ENCODE results near the gene TMPRSS3.

Gene TMPRSS3

DNA sequence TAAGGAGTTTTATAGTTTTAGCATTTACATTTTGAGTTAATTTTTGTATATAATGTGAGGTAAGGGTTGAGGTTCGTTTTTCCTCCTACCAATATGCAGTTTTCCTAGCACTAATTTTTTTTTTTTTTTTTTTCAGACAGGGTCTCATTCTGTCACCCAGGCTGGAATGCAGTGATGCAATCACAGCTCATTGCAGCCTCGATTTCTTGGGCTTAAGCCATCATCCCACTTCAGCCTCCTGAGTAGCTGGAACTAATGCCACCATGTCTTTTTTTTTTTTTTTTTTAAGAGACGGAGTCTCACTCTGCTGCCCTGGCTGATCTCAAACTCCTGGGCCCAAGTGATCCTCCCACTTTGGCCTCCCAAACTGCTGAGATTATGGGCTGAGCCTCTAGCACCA is 5.3 kb upstream of the TMPRSS3 start:
- TF ChIP-seq CTCF (IDR thresholded peaks at IDR 0.05; ENCODE audit: control extremely low read depth, extremely low read depth, low read depth, missing control alignments): no peak
- ChIA-PET POLR2A (no interaction called here), CTCF (interaction anchor here (1.0 kb wide), 1 partner anchor 50 kb away, joined by 3 read pairs; no protein-coding TSS in a partner anchor)
- DNase-seq (ENCODE audit: extremely low spot score): no peak

- TF ChIP-seq CTCF (IDR thresholded peaks at IDR 0.05; ENCODE audit: control extremely low read depth, extremely low read depth, low read depth, missing control alignments): no peak
- ChIA-PET CTCF (interaction anchor here (1.0 kb wide), 1 partner anchor 50 kb away, joined by 3 read pairs; no protein-coding TSS in a partner anchor), POLR2A (no interaction called here)
- DNase-seq (ENCODE audit: extremely low spot score): no peak
Measured at GRCh38 chr21:42400525-42400924, 4.7 kb upstream of the TMPRSS3 start.

DNA sequence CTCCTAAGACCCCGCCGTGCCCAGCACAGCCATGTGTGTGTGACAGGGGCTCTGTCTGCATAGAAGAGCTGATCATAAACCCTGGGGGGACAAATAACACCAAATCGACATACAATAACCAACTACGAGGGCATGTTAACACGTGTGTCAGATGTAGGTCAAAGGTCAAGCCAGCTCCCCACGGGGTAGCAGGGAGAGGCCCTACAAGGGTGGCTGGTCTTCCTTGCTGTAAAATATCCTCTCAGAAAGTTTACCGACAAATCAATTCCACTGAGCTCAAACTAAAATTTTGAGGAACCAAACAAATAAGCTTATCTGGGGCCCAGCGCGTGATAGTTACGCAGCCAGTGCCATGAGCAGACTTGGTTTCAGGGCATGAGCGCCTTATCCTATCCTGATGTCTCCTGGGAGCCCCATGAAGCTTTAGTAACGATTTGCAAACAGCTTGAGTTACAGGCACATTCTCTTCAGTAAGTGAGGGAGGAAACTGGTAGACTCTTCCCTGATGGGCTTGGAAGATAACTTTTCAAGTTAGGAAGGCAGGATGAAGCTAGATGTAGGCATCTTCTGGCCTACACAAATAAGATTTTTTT is 2.7 kb upstream of the TMPRSS3 start:
- POLR2A ChIA-PET: interaction anchor here (0.8 kb wide), 1 partner anchor 11 kb away, joined by 3 read pairs; no protein-coding TSS in a partner anchor
- CTCF ChIA-PET: interaction anchor here (0.8 to 1.5 kb wide), 8 partner anchors 10 to 234 kb away, joined by 3 to 5 read pairs (median 3); no protein-coding TSS in a partner anchor
- no peak for TF ChIP-seq CTCF (IDR thresholded peaks at IDR 0.05; ENCODE audit: control extremely low read depth, extremely low read depth, low read depth, missing control alignments)
- no peak for DNase-seq (ENCODE audit: extremely low spot score)

DNA sequence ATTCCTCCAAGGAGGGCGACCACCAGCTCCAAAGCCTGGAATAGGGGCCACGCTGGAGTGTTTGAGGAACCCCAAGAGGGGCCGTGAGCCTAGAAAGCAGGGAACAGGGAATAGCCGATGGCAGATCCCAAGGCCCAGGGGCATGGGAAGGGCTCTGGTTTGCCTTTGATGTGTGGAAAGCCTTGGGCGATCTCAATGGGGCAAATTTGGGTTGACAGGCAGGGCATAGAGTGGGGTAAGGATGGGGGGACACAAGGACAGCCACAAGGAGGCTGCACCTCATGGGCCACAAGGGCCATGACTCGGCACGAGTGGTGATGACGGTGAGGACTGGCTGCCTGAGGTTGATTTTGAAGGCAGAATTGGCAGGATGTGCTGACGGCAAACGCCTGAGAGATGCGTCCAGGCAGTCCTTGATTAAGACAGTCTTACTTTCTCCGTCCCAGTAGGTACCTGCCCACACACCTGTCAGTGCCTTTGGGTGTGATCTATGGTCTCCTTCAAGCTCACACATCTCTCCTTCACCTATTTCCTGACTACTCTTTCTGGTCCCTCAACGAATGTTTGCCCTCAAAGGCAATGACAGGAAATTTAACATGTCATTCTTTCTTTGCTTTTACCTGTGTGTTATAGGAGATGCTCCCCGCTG is 2.0 kb upstream of the TMPRSS3 start:
- TF ChIP-seq CTCF (IDR thresholded peaks at IDR 0.05; ENCODE audit: control extremely low read depth, extremely low read depth, low read depth, missing control alignments): no peak
- DNase-seq (ENCODE audit: extremely low spot score): no peak
- POLR2A ChIA-PET: no interaction called here
- CTCF ChIA-PET: interaction anchor here (1.1 to 1.5 kb wide), 3 partner anchors 9 to 88 kb away, joined by 3 to 5 read pairs (median 5); no protein-coding TSS in a partner anchor

DNA sequence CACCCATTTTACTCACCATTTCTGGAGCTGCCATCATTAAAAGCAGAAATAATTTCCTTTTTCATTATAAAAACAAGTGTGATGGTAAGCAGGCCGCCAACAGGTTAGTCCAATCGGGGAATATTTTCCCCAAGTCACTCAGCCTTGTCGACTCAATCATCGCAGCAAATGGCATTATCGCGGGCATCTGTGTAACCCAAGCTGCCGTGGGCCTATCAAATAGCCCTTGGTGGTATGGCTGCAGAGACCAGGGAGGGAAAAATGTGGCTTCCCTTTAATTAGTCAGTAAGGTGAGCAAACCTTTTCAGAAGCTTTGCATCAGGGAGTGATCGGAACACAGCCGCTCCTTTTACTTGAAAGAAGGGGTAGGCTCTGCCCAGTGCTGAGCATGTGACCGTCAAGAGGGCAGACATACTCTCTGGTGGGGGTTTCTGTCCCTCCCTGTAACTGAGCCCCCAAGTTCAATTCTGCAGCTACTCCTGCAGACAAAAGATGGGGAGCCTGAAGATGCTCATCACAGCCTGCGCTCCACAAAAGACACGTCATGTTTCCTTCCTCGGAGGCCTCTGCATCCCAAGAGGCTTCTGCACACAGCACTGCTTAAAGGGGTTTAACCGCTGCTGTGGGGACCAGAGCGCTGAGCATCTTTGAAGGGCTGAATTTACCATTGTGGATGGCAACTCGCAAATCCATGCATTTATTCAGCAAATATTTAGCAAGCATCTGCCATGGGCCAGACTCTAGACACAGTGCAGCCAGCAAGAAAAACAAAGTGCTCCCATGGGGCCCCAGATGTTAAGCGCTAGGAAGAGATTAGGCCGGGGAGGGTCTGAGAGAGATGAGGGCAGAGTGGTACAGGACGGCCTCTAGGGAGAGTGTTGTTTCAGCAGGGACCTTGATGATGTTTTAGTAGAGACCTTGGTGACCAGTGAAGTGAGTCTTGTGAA is 1.2 kb upstream of the TMPRSS3 start:
- POLR2A ChIA-PET: no interaction called here
- no peak for TF ChIP-seq CTCF (IDR thresholded peaks at IDR 0.05; ENCODE audit: control extremely low read depth, extremely low read depth, low read depth, missing control alignments)
- DNase-seq (ENCODE audit: extremely low spot score): no peak
- CTCF ChIA-PET: interaction anchor here (1.2 kb wide), 1 partner anchor 8 kb away, joined by 3 read pairs; no protein-coding TSS in a partner anchor

- ChIA-PET POLR2A (no interaction called here), CTCF (interaction anchor here (1.5 kb wide), 1 partner anchor 9 kb away, joined by 3 read pairs; the partner anchor contains the start of gene UBASH3A)
- no peak for TF ChIP-seq CTCF (IDR thresholded peaks at IDR 0.05; ENCODE audit: control extremely low read depth, extremely low read depth, low read depth, missing control alignments)
Measured at GRCh38 chr21:42395302-42395701, 550 bp downstream of the TMPRSS3 start.

More at GRCh38 chr21:42395302-42395701, 550 bp downstream of the TMPRSS3 start:
- no peak for DNase-seq (ENCODE audit: extremely low spot score)

All from GM10248 (cell line).